ENCODE data around the gene CFAP119.

The CFAP119 gene

GRCh38 chr16:30722443-30722842 is 39.4 kb downstream of the CFAP119 start:
- no peak for TF ChIP-seq CTCF (IDR thresholded peaks at IDR 0.05; ENCODE audit: extremely low read depth, missing control alignments)
- DNase-seq (ENCODE audit: low spot score), result no peak

DNA sequence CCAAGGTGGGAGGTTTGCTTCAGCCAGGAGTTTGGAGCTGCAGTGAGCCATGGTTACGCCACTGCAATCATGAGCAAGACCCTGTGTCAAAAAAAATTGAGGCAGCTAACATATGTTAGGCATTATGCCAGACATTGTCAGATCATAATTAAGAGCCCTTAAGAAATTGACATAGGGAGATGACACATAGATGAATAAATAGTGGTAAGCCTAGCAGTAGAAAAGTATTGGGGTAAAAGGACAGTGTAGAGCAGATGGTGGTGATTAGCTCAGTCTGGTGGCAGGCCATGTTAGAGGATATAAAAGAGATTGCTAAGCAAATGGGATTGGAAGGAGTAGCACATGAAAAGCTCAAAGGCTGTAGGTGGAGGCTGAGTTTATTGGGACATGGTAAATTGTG is 40.3 kb downstream of the CFAP119 start:
- no peak for DNase-seq (ENCODE audit: low spot score)
- TF ChIP-seq CTCF (IDR thresholded peaks at IDR 0.05; ENCODE audit: extremely low read depth, missing control alignments), result no peak

DNA sequence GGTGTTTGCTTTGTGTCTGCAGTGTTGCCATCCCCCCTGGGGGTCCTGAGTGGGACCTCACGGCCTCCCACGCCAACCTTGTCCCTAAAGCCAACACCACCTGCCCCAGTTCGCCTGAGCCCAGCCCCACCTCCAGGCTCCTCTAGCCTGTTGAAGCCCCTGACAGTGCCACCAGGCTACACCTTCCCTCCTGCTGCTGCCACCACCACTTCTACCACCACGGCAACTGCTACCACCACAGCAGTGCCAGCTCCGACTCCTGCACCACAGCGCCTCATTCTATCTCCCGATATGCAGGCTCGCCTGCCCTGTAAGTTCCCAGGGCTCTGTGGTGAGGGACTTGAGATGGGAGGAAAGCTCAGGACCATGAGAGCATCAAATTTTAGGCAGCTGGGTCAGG is 40.7 kb downstream of the CFAP119 start:
- TF ChIP-seq CTCF (IDR thresholded peaks at IDR 0.05; ENCODE audit: extremely low read depth, missing control alignments), result no peak
- no peak for DNase-seq (ENCODE audit: low spot score)

- TF ChIP-seq CTCF (IDR thresholded peaks at IDR 0.05; ENCODE audit: extremely low read depth, missing control alignments), result no peak
- DNase-seq (ENCODE audit: low spot score), result no peak
These were observed 41.2 kb downstream of the CFAP119 start for GRCh38 chr16:30720694-30721093.

GRCh38 chr16:30720086-30720485 is 41.8 kb downstream of the CFAP119 start:
- no peak for DNase-seq (ENCODE audit: low spot score)
- no peak for TF ChIP-seq CTCF (IDR thresholded peaks at IDR 0.05; ENCODE audit: extremely low read depth, missing control alignments)

- TF ChIP-seq CTCF (IDR thresholded peaks at IDR 0.05; ENCODE audit: extremely low read depth, missing control alignments), result no peak
- no peak for DNase-seq (ENCODE audit: low spot score)
These were observed 46.0 kb downstream of the CFAP119 start for GRCh38 chr16:30715750-30716445.

DNA sequence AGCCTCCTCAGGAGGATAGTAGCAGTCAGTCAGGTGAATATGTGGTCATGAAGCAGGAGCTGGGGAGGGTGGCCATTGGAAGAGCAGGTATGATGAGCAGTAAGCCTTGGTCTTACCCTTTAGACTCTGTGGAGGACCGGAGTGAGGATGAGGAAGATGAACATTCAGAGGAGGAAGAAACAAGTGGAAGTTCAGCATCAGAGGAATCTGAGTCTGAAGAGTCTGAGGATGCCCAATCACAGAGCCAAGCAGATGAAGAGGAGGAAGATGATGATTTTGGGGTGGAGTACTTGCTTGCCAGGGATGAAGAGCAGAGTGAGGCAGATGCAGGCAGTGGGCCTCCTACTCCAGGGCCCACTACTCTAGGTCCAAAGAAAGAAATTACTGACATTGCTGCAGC is 50.1 kb downstream of the CFAP119 start:
- no peak for TF ChIP-seq CTCF (IDR thresholded peaks at IDR 0.05; ENCODE audit: extremely low read depth, missing control alignments)
- DNase-seq (ENCODE audit: low spot score), result no peak
